Esophagus squamous epithelium (tissue), 4 donors: ENCODE data around the gene TFG.

ENCODE experiments used
- POLR2A ChIP-seq, 4 donors: fragments of 450-650 bp; IDR thresholded peaks; one replicate each; pipeline ENCODE4 v1.6.1; 2017; ENCODE audit warnings: antibody characterized with exemption in 4 of 4, mild to moderate bottlenecking in 4 of 4, moderate library complexity in 3 of 4
- TF ChIP-seq, protein P1 (sequence below), 6 experiments: fragments of 450-650 bp in 4 of 6; fragments of 200-600 bp in 2 of 6; sonication (generic) in 2 of 6; IDR thresholded peaks; one replicate each; pipeline ENCODE4 v1.5.1; 2016 to 2019; ENCODE audit warnings: antibody characterized with exemption in 6 of 6, mild to moderate bottlenecking in 4 of 6, moderate library complexity in 4 of 6

DNA sequence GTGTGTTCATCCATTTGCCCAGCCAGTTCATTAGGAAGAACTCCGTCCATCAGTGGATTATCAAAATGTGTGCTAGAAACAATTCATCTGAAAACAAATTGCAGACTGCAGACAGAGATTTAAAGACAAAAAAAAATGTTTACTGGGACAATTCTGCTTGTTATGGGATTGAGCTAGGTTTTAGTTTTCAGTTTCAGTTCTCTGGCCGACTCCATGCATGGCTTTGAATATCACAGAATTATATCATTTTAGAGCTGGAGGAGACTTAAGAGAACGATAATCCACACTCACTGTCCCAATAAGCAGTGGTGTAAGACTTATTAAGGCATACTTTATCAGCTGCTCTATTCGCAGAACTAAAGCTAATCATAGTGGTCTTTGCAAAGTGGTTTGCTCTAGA, 51.1 kb downstream of the TFG start:
- TF ChIP-seq, protein P1, sequence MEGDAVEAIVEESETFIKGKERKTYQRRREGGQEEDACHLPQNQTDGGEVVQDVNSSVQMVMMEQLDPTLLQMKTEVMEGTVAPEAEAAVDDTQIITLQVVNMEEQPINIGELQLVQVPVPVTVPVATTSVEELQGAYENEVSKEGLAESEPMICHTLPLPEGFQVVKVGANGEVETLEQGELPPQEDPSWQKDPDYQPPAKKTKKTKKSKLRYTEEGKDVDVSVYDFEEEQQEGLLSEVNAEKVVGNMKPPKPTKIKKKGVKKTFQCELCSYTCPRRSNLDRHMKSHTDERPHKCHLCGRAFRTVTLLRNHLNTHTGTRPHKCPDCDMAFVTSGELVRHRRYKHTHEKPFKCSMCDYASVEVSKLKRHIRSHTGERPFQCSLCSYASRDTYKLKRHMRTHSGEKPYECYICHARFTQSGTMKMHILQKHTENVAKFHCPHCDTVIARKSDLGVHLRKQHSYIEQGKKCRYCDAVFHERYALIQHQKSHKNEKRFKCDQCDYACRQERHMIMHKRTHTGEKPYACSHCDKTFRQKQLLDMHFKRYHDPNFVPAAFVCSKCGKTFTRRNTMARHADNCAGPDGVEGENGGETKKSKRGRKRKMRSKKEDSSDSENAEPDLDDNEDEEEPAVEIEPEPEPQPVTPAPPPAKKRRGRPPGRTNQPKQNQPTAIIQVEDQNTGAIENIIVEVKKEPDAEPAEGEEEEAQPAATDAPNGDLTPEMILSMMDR (IDR thresholded peaks at IDR 0.05), result no peak
- no peak for TF ChIP-seq POLR2A (IDR thresholded peaks at IDR 0.05)
